ENCODE measurements around the gene TMEM259. TPM values are rescaled to one million over a fixed set of nuclear protein-coding genes. Genes with fewer than 3 reads are reported as not detected.

TMEM259 gene
- total RNA-seq, 4 donors from 2014 or later, result 98.5 to 150 (median 124) TPM

GRCh38 chr19:1039646-1040475, 18.9 kb upstream of the TMEM259 start, which contains the start of gene ABCA7:
TSS of gene ABCA7 (plus strand) at chr19:1040107. CDS start at chr19:1041362, 1,255 bp downstream.
- Histone ChIP-seq H3K36me3 (no peaks in the 10 kb centered on the region), H3K4me3 (peak within 1 kb of the TSS; percentile 53 to 68 (median 58)), H3K27ac (peak within 1 kb of the TSS; percentile 79 to 87 (median 82)), H3K27me3 (no peaks in the 10 kb centered on the region), H3K4me1 (peaks cover 25 to 29% of the 10 kb centered on the region in 2 donors), H3K9me3 (no peaks in the 10 kb centered on the region)
- intact Hi-C loops (cut with DNase I; ENCODE audit: low total_unique reads), result loop anchor here (2.0 kb wide), 1 partner anchor 63 kb away; the partner anchor contains the start of gene GPX4
- in situ Hi-C loops (cut with MboI; ENCODE audit: low sequenced_read_pairs in 4 of 4), result no loop called here
- DNase-seq (peak; percentile 98 to 99), ATAC-seq (peak; percentile 78 to 79)
- no peak for TF ChIP-seq CTCF (IDR thresholded peaks at IDR 0.05 in 4 of 5, conservative IDR thresholded peaks at IDR 0.05 in 1 of 5)
- peak; percentile 94 to 96 for TF ChIP-seq POLR2A (IDR thresholded peaks at IDR 0.05)

DNA sequence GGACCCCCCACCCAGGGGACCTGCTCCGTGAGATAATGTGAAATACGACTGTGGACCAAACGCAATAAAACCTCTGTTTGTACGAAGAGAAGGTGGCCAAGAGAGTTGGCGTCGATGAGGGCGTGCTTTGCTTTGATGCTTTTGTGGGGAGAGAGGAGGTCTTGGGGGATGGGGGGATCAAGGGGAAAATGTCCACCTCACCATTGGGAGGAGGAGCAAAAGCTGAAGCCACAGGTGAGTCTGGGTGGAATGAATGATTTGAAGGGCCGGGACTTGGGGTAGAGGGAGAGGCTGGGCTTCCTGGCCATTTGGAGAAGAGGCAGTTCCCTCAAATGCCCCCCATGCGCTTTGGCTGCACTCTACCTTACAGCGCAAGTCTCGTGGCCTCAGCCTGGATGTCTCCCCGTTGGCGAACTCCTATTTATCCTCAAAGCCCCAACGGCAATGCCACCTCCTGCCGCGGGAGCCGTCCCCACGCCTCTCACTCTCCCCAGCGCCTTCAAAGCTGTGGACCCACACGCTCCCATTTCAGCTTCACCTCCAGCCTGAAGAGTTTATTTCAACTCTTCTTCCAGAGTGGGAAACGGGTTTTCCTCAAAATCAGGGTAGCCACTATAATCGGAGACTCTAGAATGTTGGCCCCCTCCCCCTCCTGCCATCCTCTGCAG, 18.2 kb upstream of the TMEM259 start:
- DNase-seq, result no peak
- Histone ChIP-seq H3K27ac (peak overlapping the region; percentile 50 to 87 (median 80)), H3K36me3 (no peaks in the 10 kb centered on the region), H3K9me3 (no peaks in the 10 kb centered on the region), H3K27me3 (no peaks in the 10 kb centered on the region), H3K4me1 (peaks cover 25 to 29% of the 10 kb centered on the region in 2 donors), H3K4me3 (peak overlapping the region in 3 of 4 donors; percentile 53 to 68 (median 54))
- in situ Hi-C loops (cut with MboI; ENCODE audit: low sequenced_read_pairs in 4 of 4), result no loop called here
- intact Hi-C loops (cut with DNase I; ENCODE audit: low total_unique reads), result no loop called here
- TF ChIP-seq POLR2A (IDR thresholded peaks at IDR 0.05) (no peak), CTCF (IDR thresholded peaks at IDR 0.05 in 4 of 5, conservative IDR thresholded peaks at IDR 0.05 in 1 of 5) (no peak)
- ATAC-seq, result no peak

DNA sequence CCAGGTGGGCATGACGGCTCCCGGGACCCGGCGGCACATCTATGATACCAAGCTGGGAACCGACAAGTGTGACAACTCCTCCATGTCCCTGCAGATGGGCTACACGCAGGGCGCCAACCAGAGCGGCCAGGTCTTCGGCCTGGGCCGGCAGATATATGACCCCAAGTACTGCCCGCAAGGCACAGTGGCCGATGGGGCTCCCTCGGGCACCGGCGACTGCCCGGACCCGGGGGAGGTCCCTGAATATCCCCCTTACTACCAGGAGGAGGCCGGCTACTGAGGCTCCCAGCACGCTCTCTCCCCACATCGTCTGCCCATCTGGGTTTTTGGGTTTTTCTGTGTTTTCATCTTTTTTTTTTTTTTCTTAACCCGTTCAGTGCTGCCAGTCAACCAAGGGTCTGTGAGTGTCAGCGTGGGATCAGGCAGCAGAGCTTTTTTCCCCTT, 16.7 kb upstream of the TMEM259 start:
- no peak overlapping the region for H3K27ac ChIP-seq
- no peaks in the 10 kb centered on the region for H3K36me3 ChIP-seq
- no peak for ATAC-seq
- H3K4me1 ChIP-seq, result peaks cover 22 to 29% of the 10 kb centered on the region in 2 donors
- no peaks in the 10 kb centered on the region for H3K9me3 ChIP-seq
- intact Hi-C loops (cut with DNase I; ENCODE audit: low total_unique reads) (no loop called here), in situ Hi-C loops (cut with MboI; ENCODE audit: low sequenced_read_pairs in 4 of 4) (no loop called here)
- no peak overlapping the region for H3K4me3 ChIP-seq
- no peak for DNase-seq
- H3K27me3 ChIP-seq, result no peaks in the 10 kb centered on the region
- TF ChIP-seq CTCF (IDR thresholded peaks at IDR 0.05 in 4 of 5, conservative IDR thresholded peaks at IDR 0.05 in 1 of 5), result no peak
- no peak for TF ChIP-seq POLR2A (IDR thresholded peaks at IDR 0.05)

DNA sequence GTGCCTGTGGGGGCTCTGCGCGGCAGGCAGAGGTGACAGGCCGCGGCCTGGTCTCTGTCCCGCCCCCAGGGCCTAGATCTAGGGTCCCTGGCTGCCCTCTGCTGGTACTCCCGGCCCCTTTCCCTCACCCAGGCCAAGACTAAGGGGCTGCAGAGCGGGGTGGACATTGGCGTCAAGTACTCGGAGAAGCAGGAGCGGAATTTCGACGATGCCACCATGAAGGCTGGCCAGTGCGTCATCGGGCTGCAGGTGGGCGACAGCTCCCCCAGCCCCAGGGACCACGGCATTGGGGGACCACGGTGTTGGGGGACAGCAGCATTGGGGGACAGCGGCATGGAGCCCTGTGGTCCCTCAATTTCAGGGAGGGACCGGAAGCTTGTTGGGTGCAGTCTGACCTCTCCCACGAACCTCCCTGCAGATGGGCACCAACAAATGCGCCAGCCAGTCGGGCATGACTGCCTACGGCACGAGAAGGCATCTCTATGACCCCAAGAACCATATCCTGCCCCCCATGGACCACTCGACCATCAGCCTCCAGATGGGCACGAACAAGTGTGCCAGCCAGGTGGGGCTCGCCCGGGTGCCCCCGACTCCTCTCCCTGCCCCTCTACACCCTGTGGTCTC, 15.2 kb upstream of the TMEM259 start:
- Histone ChIP-seq H3K4me3 (no peak overlapping the region), H3K4me1 (peaks cover 11 to 14% of the 10 kb centered on the region in 2 donors), H3K27ac (no peak overlapping the region), H3K27me3 (no peaks in the 10 kb centered on the region), H3K36me3 (no peaks in the 10 kb centered on the region), H3K9me3 (no peaks in the 10 kb centered on the region)
- in situ Hi-C loops (cut with MboI; ENCODE audit: low sequenced_read_pairs in 4 of 4), result no loop called here
- no peak for DNase-seq
- no peak for TF ChIP-seq POLR2A (IDR thresholded peaks at IDR 0.05)
- TF ChIP-seq CTCF (IDR thresholded peaks at IDR 0.05 in 4 of 5, conservative IDR thresholded peaks at IDR 0.05 in 1 of 5), result no peak
- intact Hi-C loops (cut with DNase I; ENCODE audit: low total_unique reads), result no loop called here
- no peak for ATAC-seq

All from gastrocnemius medialis (tissue), 4 donors.